Bone marrow (tissue), 2 donors: ENCODE data around the gene TMLHE.
"Not testable (repeated sequence)": the region's sequence is repeated elsewhere in the genome, so short reads cannot be mapped to it uniquely, and the experiment has no call there.

Experiments
- DNase-seq, 2 donors: peaks; one replicate each; lab custom pipeline; 2025; lab: John Stamatoyannopoulos, UW

The TMLHE gene

DNA sequence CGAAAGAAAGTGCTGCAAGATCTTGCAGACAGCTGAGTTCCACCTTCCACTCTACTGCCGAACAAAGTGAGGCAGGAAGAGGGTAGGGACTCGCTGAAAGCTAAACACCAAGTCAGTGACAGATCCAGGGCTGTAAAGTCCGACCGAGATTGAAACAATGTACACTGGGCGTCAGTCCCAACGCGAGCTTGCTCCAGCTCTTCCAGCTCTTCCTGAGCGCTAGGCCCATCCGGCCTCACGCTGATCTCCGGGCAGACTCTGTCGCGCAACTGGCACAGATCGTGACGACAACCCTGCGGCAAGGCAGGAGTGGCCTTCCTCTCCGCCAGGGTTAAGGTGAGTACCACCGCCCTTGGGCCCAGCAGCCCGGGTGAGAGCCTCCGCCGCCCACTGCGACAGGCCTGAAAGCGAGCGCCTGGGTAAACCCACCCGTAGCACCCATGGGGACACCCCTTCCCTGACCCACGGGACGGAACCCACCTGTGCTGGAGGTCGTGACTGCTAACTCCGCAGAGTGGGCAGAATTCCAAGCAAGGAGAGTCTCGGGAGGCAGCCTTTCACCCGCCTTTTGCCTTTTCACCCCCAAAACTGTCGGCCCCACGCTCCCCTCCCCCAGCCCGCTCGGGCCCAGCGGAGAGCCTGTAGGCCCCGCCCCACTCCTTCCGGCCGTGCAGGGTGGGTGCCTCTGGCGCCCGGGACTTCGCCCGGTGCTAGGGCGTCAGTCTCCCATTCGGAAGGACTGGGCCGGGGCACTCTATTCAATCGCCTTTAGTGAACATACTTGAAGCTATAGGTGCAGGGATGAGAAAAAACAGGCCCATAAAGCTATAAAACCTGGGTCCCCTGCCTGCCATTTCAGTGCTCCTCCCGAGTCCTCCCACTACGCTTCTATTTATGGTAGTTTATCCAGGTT lies at the start of gene TMLHE, which contains the start of gene SPRY3:
TMLHE (minus strand) TSS at position 641 of the 913 bp plus-strand sequence. CDS start 67,676 bp downstream, outside the sequence.
SPRY3 (plus strand) TSS at position 275 of the 913 bp plus-strand sequence.
- peak; percentile 16 to 24 for DNase-seq

GRCh38 chrX:155662282-155662681 lies 49.5 kb upstream of the TMLHE start:
- DNase-seq, result no peak

GRCh38 chrX:155645180-155645579 lies 32.4 kb upstream of the TMLHE start:
- no peak for DNase-seq

GRCh38 chrX:155643240-155643639 lies 30.5 kb upstream of the TMLHE start:
- no peak for DNase-seq

DNA sequence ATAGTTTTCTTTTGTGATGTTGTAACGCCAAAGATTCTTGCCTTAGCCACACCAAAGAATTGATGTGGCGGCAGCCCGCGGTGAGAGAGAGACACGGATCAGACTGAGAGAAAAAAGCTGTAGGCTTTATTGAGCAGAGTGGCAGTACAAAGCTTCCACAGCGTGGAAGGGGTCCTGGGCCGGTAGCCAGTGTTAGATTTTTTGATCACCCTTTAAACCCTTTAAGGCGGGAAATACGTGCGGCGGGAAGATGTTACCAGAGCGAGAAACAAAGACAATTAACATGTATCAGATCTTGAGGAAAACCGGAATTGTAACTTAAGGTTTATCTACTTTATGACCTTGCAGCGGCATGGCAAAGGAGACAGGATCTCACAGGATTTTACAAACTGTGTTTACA lies 28.6 kb upstream of the TMLHE start:
- not testable (repeated sequence) for DNase-seq

GRCh38 chrX:155637714-155638113 lies 25.0 kb upstream of the TMLHE start:
- DNase-seq, result no peak

DNA sequence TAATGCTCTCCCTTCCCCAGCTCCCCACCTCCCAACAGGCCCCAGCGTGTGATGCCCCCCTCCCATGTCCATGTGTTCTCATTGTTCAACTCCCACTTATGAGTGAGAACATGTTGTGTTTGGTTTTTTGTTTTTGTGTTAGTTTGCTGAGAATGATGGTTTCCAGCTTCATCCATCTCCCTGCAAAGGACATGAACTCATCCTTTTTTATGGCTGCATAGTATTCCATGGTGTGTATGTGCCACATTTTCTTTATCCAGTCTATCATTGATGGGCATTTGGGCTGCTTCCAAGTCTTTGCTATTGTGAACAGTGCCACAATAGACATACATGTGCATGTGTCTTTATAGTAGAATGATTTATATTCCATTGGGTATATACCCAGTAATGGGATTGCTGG lies 22.3 kb upstream of the TMLHE start:
- DNase-seq, result not testable (repeated sequence)

- DNase-seq, result peak in 1 of 2 donors; percentile 44
Observed at GRCh38 chrX:155632431-155633100, 19.8 kb upstream of the TMLHE start.

DNA sequence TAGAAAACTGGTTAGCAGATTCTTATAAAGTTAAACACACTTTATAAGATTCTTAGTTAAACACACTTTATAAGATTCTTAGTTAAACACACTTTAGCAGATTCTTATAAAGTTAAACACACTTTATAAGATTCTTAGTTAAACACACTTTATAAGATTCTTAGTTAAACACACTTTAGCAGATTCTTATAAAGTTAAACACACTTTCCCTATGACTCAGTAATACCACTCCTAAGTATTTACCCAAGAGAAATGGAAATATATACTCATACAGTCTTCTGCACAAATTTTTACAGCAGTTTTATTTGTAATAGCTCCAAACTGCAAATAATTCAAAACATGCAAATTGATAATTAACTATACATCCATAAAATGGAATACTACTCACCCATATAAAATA lies 7.4 kb upstream of the TMLHE start:
- DNase-seq, result not testable (repeated sequence)

DNA sequence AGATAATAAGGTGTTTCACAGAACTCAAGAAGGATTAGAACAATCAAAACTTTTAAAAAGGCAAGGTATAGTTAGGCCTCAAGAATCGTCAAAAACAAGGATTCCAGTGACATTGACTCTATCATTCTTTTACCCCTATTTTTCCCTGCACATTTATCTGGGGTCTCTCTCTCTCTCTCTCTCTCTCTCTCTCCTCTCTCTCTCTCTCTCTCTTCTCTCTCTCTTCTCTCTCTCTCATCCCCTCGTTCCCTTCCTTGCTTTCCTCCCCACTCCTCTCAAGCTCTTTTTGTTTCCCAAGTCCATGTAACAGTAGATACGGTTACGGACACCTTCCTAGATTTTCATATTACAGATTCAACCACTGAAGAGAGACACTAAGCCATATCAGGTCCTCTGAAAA lies 3.2 kb upstream of the TMLHE start:
- DNase-seq, result no peak

GRCh38 chrX:155613927-155614559 lies 1.3 kb upstream of the TMLHE start:
- DNase-seq, result no peak

DNA sequence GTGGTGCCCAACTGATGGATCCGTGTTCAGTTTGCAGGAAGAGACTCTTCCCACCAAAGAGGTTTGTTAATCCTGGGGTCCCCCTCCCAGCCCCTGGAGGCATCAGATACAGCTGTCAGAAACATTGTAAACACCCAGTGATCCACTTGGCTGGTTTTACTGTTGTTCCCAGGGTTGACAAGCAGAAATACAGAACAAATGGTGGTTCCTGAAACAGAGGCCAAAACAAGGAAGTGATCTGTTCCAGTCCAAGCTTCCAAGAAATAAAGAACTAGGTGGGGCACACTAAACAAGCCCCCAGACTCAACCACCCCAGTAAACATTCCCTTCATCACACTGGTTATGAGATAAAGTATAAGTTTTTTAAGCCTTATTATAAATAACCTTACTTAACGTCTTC lies 1.4 kb downstream of the TMLHE start:
- DNase-seq, result no peak

DNA sequence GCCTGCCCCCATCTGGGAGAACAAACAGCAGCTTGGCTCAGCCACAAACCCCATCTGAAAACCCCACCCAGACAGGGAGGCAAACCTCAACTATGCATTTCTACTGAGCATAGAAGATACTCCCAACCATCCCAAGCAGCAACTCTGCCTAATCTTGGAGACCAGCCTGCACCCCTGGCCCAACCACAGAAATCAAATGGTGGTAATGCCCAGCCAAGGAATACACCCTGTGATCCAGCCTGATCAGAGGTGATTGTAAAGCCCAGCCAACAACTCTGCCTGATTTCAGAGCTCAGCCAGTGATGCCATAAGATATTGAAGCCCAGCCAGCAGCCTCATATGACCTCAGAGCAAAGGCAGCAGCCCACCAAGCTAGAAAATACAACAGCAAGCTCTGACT lies 19.8 kb downstream of the TMLHE start:
- DNase-seq, result no peak

GRCh38 chrX:155592331-155592730 lies 20.4 kb downstream of the TMLHE start:
- DNase-seq, result no peak

DNA sequence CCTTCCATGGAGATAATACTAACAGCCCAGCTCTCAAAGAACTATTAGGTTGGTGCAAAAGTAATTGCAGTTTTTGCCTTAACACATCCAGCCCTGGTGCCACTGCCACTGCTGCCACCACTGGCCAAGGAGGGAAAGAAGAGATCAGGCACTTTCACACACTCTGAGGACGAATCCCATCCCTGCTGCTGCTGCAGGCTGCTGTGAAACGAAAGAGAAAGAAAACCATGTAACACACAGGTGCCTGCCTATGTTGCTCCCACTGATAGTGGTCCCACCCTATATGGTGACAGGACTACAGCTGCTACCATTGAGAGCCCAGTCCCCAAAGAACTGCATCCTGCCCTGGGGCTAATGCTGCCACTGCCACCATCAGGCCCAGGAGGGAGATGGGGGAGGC lies 35.1 kb downstream of the TMLHE start:
- no peak for DNase-seq

- DNase-seq, result no peak
Observed at GRCh38 chrX:155563099-155563498, 49.7 kb downstream of the TMLHE start.

- DNase-seq, result no peak
Observed at GRCh38 chrX:155544881-155545280, 67.9 kb downstream of the TMLHE start.

DNA sequence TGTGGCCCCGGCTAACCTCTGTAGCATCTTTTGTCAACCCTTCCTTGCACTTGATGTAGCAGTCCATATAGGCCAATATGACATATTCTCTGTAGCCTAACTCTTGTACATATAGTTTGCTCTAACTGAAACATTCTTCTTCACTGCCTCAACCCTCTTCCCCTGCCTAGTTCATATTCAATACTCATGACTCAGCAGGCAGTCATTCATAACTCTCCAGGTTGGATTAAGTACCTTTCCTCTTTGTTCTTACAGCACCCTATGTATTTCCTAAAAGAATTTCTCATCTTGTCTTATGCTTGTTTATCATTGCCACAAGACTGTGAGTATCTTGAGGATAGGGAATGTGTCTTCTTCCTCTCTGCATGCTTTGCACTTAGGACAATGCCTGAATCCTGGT lies 76.9 kb downstream of the TMLHE start:
- DNase-seq, result no peak

DNA sequence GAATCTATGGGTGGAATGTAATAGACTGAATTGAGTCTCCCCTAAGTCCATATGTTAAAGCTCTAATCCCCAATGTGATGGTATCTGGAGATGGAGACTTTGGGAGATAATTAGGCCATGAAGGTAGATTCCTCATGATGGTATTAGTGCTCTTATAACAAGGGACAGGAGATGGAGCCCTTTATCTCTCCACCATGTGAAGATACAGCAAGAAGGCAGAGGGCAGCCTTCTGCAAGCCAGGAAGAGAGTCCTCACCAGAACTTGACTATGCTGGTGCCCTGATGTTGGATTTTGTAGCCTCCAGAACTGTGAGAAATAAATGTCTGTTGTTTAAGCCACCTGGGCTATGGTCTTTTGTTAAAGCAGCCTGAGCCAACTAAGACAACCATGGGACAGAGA lies 78.0 kb downstream of the TMLHE start:
- no peak for DNase-seq

GRCh38 chrX:155527023-155527422 lies 85.7 kb downstream of the TMLHE start:
- not testable (repeated sequence) for DNase-seq

DNA sequence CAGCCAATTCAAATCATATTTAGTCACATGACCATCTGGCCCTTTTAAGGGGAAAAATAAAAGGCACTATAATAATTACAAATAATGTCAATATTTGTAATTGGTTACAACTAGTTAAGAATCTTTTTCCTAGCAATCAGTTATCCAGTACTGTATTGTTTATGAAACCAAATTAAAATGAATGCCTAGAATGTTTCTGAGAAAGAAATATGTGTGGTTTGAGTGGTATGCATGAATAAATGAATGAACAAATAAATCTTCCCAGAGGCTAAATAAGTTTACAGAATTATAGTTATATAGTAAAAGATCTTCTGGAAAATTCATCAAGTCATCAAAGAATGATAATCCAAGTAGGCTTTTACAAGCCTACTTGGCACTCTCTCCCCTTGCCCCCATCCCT lies 98.5 kb downstream of the TMLHE start:
- no peak for DNase-seq

- no peak for DNase-seq
Observed at GRCh38 chrX:155505296-155505695, 107.5 kb downstream of the TMLHE start.

GRCh38 chrX:155495134-155495533 lies 117.6 kb downstream of the TMLHE start:
- not testable (repeated sequence) for DNase-seq
